Bronchial epithelial cell (primary cell): Measurements from ENCODE around the gene FGF19. TPM values are rescaled to one million over a fixed set of nuclear protein-coding genes. Genes with fewer than 3 reads are reported as not detected.
"Not testable (repeated sequence)": the region's sequence is repeated elsewhere in the genome, so short reads cannot be mapped to it uniquely, and the experiment has no call there.

Source experiments
- DNase-seq: peaks from one replicate; pipeline ENCODE4 v3.0.0-alpha.2; 2010; ENCODE audit warnings: low read depth
- FAIRE-seq: peaks from 2 replicates; lab custom pipeline; 2011; peaks lifted over from hg19 to GRCh38; lab: Jason Lieb, UNC
- H3K27me3 ChIP-seq: 2 replicates; pipeline ENCODE4 v1.5.1; 2011; ENCODE audit warnings: low read length; ENCODE audit not compliant: control insufficient read depth, insufficient read depth
- H3K36me3 ChIP-seq: 2 replicates; pipeline ENCODE4 v1.5.1; 2011; ENCODE audit warnings: low read length; ENCODE audit not compliant: control insufficient read depth, insufficient read depth
- H3K4me3 ChIP-seq: 2 replicates; pipeline ENCODE4 v1.5.1; 2011; ENCODE audit warnings: mild to moderate bottlenecking, low read depth, low read length, control low read depth
- CTCF ChIP-seq: IDR thresholded peaks from 2 replicates; pipeline ENCODE4 v1.5.1; 2011; ENCODE audit warnings: mild to moderate bottlenecking, moderate library complexity, low read length, control low read depth, inconsistent platforms; ENCODE audit not compliant: insufficient read depth, severe bottlenecking
- total RNA-seq: library from RNA; depleted of rRNA; stranded (reverse); fragments of >200 nt; gene quantifications from 2 replicates; pipeline ENCODE4 v1.2.1, GENCODE V29; 2014

The FGF19 gene
- total RNA-seq, 1 donor from 2014 or later, result not detected

GRCh38 chr11:69694781-69695180 lies 9.0 kb downstream of the FGF19 start:
- Histone ChIP-seq H3K27me3 (peaks cover 2% of the 10 kb centered on the region), H3K4me3 (no peak overlapping the region), H3K36me3 (no peaks in the 10 kb centered on the region)
- no peak for TF ChIP-seq CTCF
- DNase-seq (no peak), FAIRE-seq (no peak)

- no peaks in the 10 kb centered on the region for H3K36me3 ChIP-seq
- FAIRE-seq, result no peak
- no peak for DNase-seq
- peaks cover 2% of the 10 kb centered on the region for H3K27me3 ChIP-seq
- H3K4me3 ChIP-seq, result no peak overlapping the region
- TF ChIP-seq CTCF, result no peak
Measured at GRCh38 chr11:69692422-69692821, 11.4 kb downstream of the FGF19 start.

- peak; percentile 31 for DNase-seq
- Histone ChIP-seq H3K36me3 (no peaks in the 10 kb centered on the region), H3K4me3 (no peak overlapping the region), H3K27me3 (peaks cover 2% of the 10 kb centered on the region)
- TF ChIP-seq CTCF, result no peak
- FAIRE-seq, result no peak
Measured at GRCh38 chr11:69691463-69691862, 12.4 kb downstream of the FGF19 start.

DNA sequence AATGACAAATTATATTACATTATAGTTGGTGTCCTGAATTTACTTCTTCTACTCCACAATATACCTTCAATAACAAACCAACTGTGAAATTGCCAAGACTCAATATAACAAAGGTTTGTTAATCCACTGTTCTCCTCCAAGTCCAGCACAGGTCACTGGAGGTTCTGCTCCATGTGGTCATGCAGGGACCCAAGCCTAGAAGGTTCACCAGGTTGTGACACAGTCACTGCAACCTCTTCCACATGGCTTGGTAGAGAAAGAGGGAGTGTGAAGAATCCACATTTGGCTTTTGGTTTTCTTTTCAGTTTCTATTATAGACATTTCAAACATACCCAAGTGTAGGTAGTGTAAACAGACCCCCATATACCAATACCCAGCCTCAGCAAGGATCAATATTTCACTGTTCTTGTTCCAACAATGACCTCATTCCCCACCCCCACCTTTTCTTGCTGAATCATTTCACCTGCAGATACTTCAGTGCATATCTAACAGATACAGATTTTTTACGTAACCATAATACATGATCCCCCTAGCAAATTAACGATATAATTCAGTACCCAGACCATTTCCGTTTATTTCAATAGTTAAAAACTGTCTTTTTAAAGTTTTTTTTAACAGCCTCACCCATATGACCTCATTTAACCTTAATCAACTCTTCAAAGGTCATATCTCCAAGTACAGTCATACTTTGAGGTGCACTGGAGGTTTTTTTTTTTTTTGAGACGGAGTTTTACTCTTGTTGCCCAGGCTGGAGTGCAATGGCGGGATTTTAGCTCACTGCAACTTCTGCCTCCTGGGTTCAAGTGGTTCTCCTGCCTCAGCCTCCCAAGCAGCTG lies 14.1 kb downstream of the FGF19 start:
- Histone ChIP-seq H3K36me3 (no peaks in the 10 kb centered on the region), H3K4me3 (no peak overlapping the region), H3K27me3 (no peaks in the 10 kb centered on the region)
- FAIRE-seq (no peak), DNase-seq (no peak)
- TF ChIP-seq CTCF, result no peak

DNA sequence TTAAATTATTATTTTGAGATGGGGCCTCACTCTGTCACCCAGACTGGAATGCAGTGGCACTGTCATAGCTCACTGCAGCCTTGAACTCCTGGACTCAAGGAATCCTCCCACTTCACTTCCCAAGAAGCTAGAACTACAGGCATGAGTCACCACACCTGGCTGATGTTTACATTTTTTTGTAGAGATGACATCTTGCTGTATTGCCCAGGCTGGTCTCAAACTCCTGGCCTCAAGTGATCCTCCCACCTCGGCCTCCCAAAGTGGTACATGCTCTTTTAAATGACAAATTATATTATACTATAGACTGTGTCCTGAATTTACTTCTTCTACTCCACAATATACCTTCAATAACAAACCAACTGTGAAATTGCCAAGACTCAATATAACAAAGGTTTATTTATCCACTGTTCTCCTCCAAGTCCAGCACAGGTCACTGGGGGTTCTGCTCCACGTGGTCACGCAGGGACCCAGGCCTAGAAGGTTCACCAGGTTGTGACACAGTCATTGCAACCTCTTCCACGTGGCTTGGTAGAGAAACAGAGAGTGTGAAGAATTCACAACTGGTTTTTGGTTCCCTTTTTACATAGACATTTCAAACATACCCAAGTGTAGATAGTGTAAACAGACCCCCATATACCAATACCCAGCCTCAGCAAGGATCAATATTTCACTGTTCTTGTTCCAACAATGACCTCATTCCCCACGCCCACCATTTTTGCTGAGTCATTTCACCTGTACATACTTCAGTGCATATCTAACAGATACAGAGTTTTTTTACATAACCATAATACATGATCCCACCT lies 15.7 kb downstream of the FGF19 start:
- FAIRE-seq, H3K36me3 ChIP-seq, H3K4me3 ChIP-seq, H3K27me3 ChIP-seq: not testable (repeated sequence)
- DNase-seq, result peak; percentile 76

DNA sequence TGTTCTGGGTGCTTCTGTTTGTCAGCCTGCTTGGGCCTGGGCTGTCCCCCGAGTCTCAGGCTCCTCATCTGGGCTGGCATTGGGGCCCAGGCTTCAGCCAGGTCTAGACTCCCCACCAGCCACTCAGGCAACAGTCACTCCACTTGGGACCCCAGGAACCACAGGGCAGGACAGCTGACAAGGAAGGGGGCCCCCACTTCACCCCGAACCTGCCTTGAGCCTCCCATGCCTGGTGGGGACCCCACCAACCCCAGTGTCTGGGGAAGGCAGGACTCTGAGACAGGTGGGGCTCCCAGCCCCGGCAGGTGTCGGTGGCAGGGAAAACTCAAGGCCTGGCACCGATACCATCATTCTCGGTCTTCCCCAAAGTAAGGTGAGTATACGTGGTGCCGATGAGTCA lies 17.0 kb downstream of the FGF19 start:
- DNase-seq (no peak), FAIRE-seq (no peak)
- H3K4me3 ChIP-seq, result no peak overlapping the region
- no peaks in the 10 kb centered on the region for H3K36me3 ChIP-seq
- no peak for TF ChIP-seq CTCF
- H3K27me3 ChIP-seq, result no peaks in the 10 kb centered on the region
